ENCODE measurements around the gene FASTKD2.

- TF ChIP-seq CTCF (conservative IDR thresholded peaks at IDR 0.05; ENCODE audit: low read depth, low read length), result no peak
- no peak for TF ChIP-seq CEBPB (IDR thresholded peaks at IDR 0.05; ENCODE audit: low read depth, low read length)
- no peak for TF ChIP-seq SMC3 (IDR thresholded peaks at IDR 0.05; ENCODE audit: low read depth, low read length)
- no peak for TF ChIP-seq MXI1 (IDR thresholded peaks at IDR 0.05; ENCODE audit: borderline replicate concordance, low read depth, low read length)
- TF ChIP-seq FOS (IDR thresholded peaks at IDR 0.05; ENCODE audit: low read depth, low read length), result peak; percentile 26; the same call in 1 of the 2 replicates
- TF ChIP-seq RAD21 (IDR thresholded peaks at IDR 0.05; ENCODE audit: low read length), result no peak
- TF ChIP-seq POLR2A (IDR thresholded peaks at IDR 0.05; ENCODE audit: low read depth, low read length), result no peak
- no peak for TF ChIP-seq RCOR1 (IDR thresholded peaks at IDR 0.05; ENCODE audit: insufficient replicate concordance, low read length)
- no peak for TF ChIP-seq ELK1 (IDR thresholded peaks at IDR 0.05; ENCODE audit: borderline replicate concordance, low read depth, low read length)
- no peak for TF ChIP-seq MAFK (IDR thresholded peaks at IDR 0.05; ENCODE audit: low read depth, low read length)
- TF ChIP-seq USF2 (IDR thresholded peaks at IDR 0.05; ENCODE audit: low read depth, low read length), result no peak
- no peak for TF ChIP-seq MAZ (IDR thresholded peaks at IDR 0.05; ENCODE audit: borderline replicate concordance, low read depth, low read length)
- no peak for TF ChIP-seq BHLHE40 (IDR thresholded peaks at IDR 0.05; ENCODE audit: low read depth, low read length)
- TF ChIP-seq RFX5 (IDR thresholded peaks at IDR 0.05; ENCODE audit: low read depth, low read length), result no peak
These were observed 36.9 kb upstream of the FASTKD2 start for GRCh38 chr2:206728277-206729199.
